ENCODE data around the gene TTC23.

Gene TTC23

GRCh38 chr15:99185414-99186130 lies 63.8 kb downstream of the TTC23 start:
- DNase-seq (ENCODE audit: insufficient read length) (no peak), FAIRE-seq (no peak)
- TF ChIP-seq TAF1 (IDR thresholded peaks at IDR 0.05; ENCODE audit: borderline replicate concordance, low read depth, low read length) (no peak), POLR2A (IDR thresholded peaks at IDR 0.05; ENCODE audit: low read depth, low read length) (no peak), POLR2AphosphoS5 (IDR thresholded peaks at IDR 0.05; ENCODE audit: low read depth, low read length) (no peak)

- DNase-seq (ENCODE audit: insufficient read length) (no peak), FAIRE-seq (no peak)
- TF ChIP-seq TAF1 (IDR thresholded peaks at IDR 0.05; ENCODE audit: borderline replicate concordance, low read depth, low read length): no peak
- TF ChIP-seq POLR2AphosphoS5 (IDR thresholded peaks at IDR 0.05; ENCODE audit: low read depth, low read length): no peak
- no peak for TF ChIP-seq POLR2A (IDR thresholded peaks at IDR 0.05; ENCODE audit: low read depth, low read length)
Measured at GRCh38 chr15:99182791-99183190, 66.6 kb downstream of the TTC23 start.

GRCh38 chr15:99181545-99181971 lies 67.8 kb downstream of the TTC23 start:
- TF ChIP-seq POLR2A (IDR thresholded peaks at IDR 0.05; ENCODE audit: low read depth, low read length) (no peak), TAF1 (IDR thresholded peaks at IDR 0.05; ENCODE audit: borderline replicate concordance, low read depth, low read length) (no peak), POLR2AphosphoS5 (IDR thresholded peaks at IDR 0.05; ENCODE audit: low read depth, low read length) (no peak)
- DNase-seq (ENCODE audit: insufficient read length) (no peak), FAIRE-seq (no peak)

- TF ChIP-seq POLR2A (IDR thresholded peaks at IDR 0.05; ENCODE audit: low read depth, low read length) (no peak), TAF1 (IDR thresholded peaks at IDR 0.05; ENCODE audit: borderline replicate concordance, low read depth, low read length) (no peak), POLR2AphosphoS5 (IDR thresholded peaks at IDR 0.05; ENCODE audit: low read depth, low read length) (no peak)
- DNase-seq (ENCODE audit: insufficient read length) (no peak), FAIRE-seq (no peak)
Measured at GRCh38 chr15:99180964-99181306, 68.4 kb downstream of the TTC23 start.

- DNase-seq (ENCODE audit: insufficient read length): no peak
- TF ChIP-seq TAF1 (IDR thresholded peaks at IDR 0.05; ENCODE audit: borderline replicate concordance, low read depth, low read length) (no peak), POLR2AphosphoS5 (IDR thresholded peaks at IDR 0.05; ENCODE audit: low read depth, low read length) (no peak), POLR2A (IDR thresholded peaks at IDR 0.05; ENCODE audit: low read depth, low read length) (no peak)
- no peak for FAIRE-seq
Measured at GRCh38 chr15:99180086-99180963, 69.1 kb downstream of the TTC23 start.

- no peak for FAIRE-seq
- no peak for TF ChIP-seq POLR2A (IDR thresholded peaks at IDR 0.05; ENCODE audit: low read depth, low read length)
- no peak for TF ChIP-seq POLR2AphosphoS5 (IDR thresholded peaks at IDR 0.05; ENCODE audit: low read depth, low read length)
- no peak for TF ChIP-seq TAF1 (IDR thresholded peaks at IDR 0.05; ENCODE audit: borderline replicate concordance, low read depth, low read length)
- DNase-seq (ENCODE audit: insufficient read length): no peak
Measured at GRCh38 chr15:99177679-99178078, 71.7 kb downstream of the TTC23 start.

- FAIRE-seq (no peak), DNase-seq (ENCODE audit: insufficient read length) (no peak)
- TF ChIP-seq TAF1 (IDR thresholded peaks at IDR 0.05; ENCODE audit: borderline replicate concordance, low read depth, low read length) (no peak), POLR2A (IDR thresholded peaks at IDR 0.05; ENCODE audit: low read depth, low read length) (no peak), POLR2AphosphoS5 (IDR thresholded peaks at IDR 0.05; ENCODE audit: low read depth, low read length) (no peak)
Measured at GRCh38 chr15:99176757-99177156, 72.6 kb downstream of the TTC23 start.

- no peak for TF ChIP-seq POLR2AphosphoS5 (IDR thresholded peaks at IDR 0.05; ENCODE audit: low read depth, low read length)
- no peak for TF ChIP-seq TAF1 (IDR thresholded peaks at IDR 0.05; ENCODE audit: borderline replicate concordance, low read depth, low read length)
- no peak for TF ChIP-seq POLR2A (IDR thresholded peaks at IDR 0.05; ENCODE audit: low read depth, low read length)
- FAIRE-seq (no peak), DNase-seq (ENCODE audit: insufficient read length) (no peak)
Measured at GRCh38 chr15:99174567-99175395, 74.6 kb downstream of the TTC23 start.

- no peak for FAIRE-seq
- DNase-seq (ENCODE audit: insufficient read length): no peak
- TF ChIP-seq TAF1 (IDR thresholded peaks at IDR 0.05; ENCODE audit: borderline replicate concordance, low read depth, low read length) (no peak), POLR2A (IDR thresholded peaks at IDR 0.05; ENCODE audit: low read depth, low read length) (no peak)
Measured at GRCh38 chr15:99172989-99173388, 76.4 kb downstream of the TTC23 start.

- DNase-seq (ENCODE audit: insufficient read length) (no peak), FAIRE-seq (no peak)
- TF ChIP-seq TAF1 (IDR thresholded peaks at IDR 0.05; ENCODE audit: borderline replicate concordance, low read depth, low read length): no peak
- no peak for TF ChIP-seq POLR2A (IDR thresholded peaks at IDR 0.05; ENCODE audit: low read depth, low read length)
- TF ChIP-seq POLR2AphosphoS5 (IDR thresholded peaks at IDR 0.05; ENCODE audit: low read depth, low read length): no peak
Measured at GRCh38 chr15:99172171-99172570, 77.2 kb downstream of the TTC23 start.

- no peak for TF ChIP-seq TAF1 (IDR thresholded peaks at IDR 0.05; ENCODE audit: borderline replicate concordance, low read depth, low read length)
- no peak for TF ChIP-seq POLR2A (IDR thresholded peaks at IDR 0.05; ENCODE audit: low read depth, low read length)
- no peak for TF ChIP-seq POLR2AphosphoS5 (IDR thresholded peaks at IDR 0.05; ENCODE audit: low read depth, low read length)
- DNase-seq (ENCODE audit: insufficient read length): no peak
- FAIRE-seq: no peak
Measured at GRCh38 chr15:99170476-99171065, 78.8 kb downstream of the TTC23 start.

Measured in GM12892 (cell line).